ENCODE results near the gene MRGPRD.

DNA sequence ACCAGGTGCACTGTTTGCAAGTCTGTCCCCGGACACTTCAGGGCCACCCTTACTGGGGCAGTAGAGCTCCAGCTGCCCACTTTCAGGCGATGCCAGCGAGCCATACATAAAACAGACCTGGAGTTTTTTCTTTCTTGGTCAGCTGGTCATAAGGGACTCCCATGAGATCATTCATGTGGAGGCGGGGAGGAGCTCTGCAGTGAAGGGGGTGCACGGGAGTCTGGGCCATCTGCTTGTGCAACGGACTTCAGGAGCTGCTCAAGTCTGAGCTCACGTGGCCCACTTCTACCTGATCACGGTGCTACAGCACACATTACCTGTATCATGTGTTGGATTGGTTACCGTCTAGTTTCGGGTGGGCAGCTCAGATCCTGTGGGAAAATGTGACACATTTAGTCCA is 41.5 kb upstream of the MRGPRD start:
- TF ChIP-seq, protein P1, sequence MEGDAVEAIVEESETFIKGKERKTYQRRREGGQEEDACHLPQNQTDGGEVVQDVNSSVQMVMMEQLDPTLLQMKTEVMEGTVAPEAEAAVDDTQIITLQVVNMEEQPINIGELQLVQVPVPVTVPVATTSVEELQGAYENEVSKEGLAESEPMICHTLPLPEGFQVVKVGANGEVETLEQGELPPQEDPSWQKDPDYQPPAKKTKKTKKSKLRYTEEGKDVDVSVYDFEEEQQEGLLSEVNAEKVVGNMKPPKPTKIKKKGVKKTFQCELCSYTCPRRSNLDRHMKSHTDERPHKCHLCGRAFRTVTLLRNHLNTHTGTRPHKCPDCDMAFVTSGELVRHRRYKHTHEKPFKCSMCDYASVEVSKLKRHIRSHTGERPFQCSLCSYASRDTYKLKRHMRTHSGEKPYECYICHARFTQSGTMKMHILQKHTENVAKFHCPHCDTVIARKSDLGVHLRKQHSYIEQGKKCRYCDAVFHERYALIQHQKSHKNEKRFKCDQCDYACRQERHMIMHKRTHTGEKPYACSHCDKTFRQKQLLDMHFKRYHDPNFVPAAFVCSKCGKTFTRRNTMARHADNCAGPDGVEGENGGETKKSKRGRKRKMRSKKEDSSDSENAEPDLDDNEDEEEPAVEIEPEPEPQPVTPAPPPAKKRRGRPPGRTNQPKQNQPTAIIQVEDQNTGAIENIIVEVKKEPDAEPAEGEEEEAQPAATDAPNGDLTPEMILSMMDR (IDR thresholded peaks at IDR 0.05; ENCODE audit: low read depth, low read length): no peak
- no peak for TF ChIP-seq EZH2phosphoT487 (IDR thresholded peaks at IDR 0.05; ENCODE audit: low read depth)
